C4-2B (cell line): ENCODE measurements around the gene MLC1.

ENCODE experiments used
- ZFX ChIP-seq: fragments of 450-650 bp; IDR thresholded peaks from 2 replicates; pipeline ENCODE4 v1.6.1; 2017
- TF ChIP-seq, protein P1 (sequence below): fragments of 450-650 bp; conservative IDR thresholded peaks from 2 replicates; pipeline ENCODE4 v1.5.1; 2017; ENCODE audit warnings: mild to moderate bottlenecking

DNA sequence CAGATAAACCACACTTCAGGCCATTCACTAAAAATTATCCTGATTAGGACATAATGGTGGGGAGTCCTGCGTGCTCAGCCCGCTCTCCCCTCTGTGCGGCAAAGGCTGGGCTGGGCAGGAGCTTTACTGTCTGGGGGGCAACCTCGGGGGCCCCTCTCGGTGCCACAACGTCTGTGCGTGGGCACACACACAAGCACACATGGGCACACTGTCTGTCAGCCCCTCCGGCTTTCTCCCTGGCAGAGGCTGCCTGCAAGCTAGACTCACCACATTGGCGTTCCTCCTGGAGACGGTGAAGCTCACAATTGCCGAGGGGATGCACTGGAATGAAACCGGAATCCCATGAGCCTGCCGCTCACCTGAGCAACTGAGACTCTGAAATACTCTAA, 5.2 kb downstream of the MLC1 start:
- TF ChIP-seq, protein P1, sequence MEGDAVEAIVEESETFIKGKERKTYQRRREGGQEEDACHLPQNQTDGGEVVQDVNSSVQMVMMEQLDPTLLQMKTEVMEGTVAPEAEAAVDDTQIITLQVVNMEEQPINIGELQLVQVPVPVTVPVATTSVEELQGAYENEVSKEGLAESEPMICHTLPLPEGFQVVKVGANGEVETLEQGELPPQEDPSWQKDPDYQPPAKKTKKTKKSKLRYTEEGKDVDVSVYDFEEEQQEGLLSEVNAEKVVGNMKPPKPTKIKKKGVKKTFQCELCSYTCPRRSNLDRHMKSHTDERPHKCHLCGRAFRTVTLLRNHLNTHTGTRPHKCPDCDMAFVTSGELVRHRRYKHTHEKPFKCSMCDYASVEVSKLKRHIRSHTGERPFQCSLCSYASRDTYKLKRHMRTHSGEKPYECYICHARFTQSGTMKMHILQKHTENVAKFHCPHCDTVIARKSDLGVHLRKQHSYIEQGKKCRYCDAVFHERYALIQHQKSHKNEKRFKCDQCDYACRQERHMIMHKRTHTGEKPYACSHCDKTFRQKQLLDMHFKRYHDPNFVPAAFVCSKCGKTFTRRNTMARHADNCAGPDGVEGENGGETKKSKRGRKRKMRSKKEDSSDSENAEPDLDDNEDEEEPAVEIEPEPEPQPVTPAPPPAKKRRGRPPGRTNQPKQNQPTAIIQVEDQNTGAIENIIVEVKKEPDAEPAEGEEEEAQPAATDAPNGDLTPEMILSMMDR: no peak
- no peak for TF ChIP-seq ZFX
